GM18873 (cell line): ENCODE data around the gene GPC2.
"Not testable (repeated sequence)": the region's sequence is repeated elsewhere in the genome, so short reads cannot be mapped to it uniquely, and the experiment has no call there.

Experiments used
- ATAC-seq: cut with Tn5 transposase; IDR thresholded peaks from one replicate; pipeline ENCODE4 v1.9.1; 2021; ENCODE audit warnings: mild to moderate bottlenecking, moderate library complexity, moderate number of reproducible peaks; ENCODE audit not compliant: unreplicated experiment, low FRiP score

Gene GPC2, protein sequence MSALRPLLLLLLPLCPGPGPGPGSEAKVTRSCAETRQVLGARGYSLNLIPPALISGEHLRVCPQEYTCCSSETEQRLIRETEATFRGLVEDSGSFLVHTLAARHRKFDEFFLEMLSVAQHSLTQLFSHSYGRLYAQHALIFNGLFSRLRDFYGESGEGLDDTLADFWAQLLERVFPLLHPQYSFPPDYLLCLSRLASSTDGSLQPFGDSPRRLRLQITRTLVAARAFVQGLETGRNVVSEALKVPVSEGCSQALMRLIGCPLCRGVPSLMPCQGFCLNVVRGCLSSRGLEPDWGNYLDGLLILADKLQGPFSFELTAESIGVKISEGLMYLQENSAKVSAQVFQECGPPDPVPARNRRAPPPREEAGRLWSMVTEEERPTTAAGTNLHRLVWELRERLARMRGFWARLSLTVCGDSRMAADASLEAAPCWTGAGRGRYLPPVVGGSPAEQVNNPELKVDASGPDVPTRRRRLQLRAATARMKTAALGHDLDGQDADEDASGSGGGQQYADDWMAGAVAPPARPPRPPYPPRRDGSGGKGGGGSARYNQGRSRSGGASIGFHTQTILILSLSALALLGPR

DNA sequence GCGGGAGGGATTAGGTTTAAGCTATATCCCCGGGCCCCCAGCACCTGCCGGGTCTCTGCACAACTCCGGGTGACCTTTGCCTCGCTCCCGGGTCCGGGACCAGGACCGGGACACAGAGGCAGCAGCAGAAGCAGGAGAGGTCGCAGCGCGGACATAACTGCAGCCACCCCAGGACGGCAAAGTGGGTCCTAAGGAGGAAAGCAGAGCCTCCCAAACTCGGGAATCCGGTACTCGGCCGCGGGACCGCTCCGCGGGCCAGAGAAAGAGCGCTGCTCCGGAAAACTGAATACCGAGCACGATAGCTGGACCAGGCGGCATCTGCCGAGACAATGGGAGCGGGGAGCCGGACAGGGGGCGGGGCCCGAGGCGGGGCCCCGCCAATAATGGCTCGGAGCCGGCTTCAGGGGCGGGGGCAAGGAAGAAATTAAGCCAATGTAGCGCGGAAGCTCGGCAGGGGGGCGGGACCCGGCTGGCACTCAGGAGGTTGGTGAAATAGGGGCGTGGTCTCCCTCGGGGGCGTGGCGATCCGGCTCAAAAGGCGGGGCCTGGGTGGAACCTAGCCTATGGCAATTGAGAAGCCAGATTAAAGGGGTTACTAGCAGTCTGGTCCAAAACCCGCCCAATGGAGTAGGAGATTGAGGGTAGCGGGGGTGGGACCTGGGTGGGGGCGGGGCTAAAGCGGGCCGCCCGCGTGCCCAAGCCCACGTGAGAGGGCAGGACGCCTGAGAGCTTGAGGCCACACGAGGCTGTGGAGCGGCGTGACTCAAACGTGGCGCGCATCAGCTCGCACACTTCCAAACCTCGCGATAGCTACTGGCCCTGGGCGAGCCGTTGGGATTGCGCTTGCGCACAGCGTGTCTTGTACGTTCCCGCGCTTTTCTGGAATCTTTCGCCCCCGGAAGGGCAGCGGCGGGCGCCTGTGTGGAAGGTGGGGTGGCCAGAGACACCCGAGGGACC, at the start of gene GPC2, which contains the start of gene STAG3:
Gene GPC2, minus strand, starts transcription at position 337 of the 957 bp plus-strand sequence. Its CDS starts 182 bp downstream, at position 155.
Gene STAG3, plus strand, starts transcription at position 874 of the 957 bp plus-strand sequence. CDS start 2,639 bp downstream, outside the sequence.
- peak; percentile 77 for ATAC-seq

DNA sequence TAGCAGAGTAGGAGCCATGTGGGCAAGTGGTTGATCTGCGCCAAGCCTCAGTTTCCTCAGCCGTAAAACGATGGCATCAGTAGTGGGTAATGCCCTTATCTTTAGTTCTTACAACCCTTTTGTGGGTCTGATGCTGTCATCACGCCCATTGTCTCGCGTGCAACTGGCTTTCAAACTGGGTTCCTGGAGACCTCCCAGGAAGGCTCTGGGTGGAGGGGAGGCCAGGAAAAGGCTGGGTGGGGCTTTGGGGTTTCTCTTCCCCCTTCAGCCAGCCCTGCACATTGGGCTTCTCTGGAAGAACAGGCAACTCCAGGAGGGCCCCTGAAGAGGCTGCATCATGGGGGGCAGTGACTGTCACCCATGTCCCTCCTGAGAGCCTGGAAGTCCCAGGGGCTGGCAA, 47.7 kb upstream of the GPC2 start:
- ATAC-seq: not testable (repeated sequence)

GRCh38 chr7:100223376-100223927, 46.3 kb upstream of the GPC2 start:
- not testable (repeated sequence) for ATAC-seq

DNA sequence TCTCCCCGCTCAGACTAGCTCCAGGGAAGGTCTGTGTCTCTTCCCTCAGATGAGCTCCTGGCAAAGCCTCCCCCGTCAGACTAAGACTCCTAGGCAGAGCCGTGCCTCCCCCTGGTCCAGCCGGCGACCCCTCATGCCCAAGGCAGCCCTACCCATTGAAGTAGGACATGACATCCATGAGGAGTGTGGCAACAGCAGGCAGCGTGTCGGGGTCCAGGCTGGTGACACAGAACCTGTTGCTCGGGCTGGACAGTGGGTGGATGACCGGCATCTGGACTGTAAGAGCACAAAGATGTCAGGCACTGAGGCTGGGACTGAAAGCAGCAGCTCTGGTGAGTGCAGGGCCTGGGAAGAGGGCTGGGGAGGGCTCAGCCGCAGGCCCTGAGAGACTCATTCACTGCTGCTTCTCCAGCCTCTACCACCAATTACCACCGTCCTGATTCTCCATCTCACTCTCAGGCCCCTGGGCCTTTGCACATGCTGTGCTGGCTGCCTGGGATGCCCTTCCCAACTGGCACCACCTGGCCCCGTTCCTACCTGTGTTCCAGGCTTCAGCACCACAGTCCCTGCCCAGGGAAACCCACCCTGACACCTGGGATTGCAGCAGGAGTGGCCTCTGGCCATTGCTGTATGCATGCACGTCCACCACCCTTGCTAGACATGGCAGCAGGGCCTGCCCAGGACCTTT, 45.4 kb upstream of the GPC2 start:
- no peak for ATAC-seq

DNA sequence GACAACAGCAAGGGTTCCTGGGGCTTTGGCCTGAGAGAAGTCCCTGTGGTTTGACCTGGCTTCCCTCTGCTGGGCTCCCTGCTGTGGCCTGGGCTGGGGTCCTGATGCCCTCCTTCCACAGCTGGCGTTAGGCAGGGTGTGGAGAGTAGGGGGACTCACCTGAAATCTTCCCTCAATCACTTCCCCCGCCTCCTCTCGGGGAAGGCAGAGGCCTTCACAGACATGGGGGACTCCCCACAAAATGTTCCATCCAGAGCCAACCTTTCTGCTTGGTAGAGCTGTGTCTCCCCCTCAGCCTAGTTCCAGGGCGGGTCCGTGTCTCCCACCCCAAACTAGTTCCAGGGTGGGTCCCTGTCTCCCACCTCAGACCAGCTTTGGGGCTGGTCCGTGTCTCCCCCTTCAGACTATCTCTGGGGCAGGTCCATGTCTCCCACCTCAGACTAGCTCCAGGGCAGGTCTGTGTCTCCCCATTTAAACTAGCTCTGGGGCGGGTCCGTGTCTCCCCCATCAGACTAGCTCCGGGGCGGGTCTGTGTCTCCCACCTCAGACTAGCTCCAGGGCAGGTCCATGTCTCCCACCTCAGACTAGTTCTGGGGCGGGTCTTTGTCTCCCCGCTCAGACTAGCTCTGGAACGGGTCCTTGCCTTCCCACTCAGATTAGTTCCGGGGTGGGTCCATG, 44.7 kb upstream of the GPC2 start:
- no peak for ATAC-seq

- ATAC-seq: peak; percentile 44
Measured at GRCh38 chr7:100221231-100221718, 44.1 kb upstream of the GPC2 start.

- no peak for ATAC-seq
Measured at GRCh38 chr7:100220586-100221230, 43.5 kb upstream of the GPC2 start.

- not testable (repeated sequence) for ATAC-seq
Measured at GRCh38 chr7:100219801-100220585, 42.8 kb upstream of the GPC2 start, which contains the start of gene PVRIG. TSS of gene PVRIG (plus strand) at chr7:100219949. CDS start at chr7:100219971, 22 bp downstream.

DNA sequence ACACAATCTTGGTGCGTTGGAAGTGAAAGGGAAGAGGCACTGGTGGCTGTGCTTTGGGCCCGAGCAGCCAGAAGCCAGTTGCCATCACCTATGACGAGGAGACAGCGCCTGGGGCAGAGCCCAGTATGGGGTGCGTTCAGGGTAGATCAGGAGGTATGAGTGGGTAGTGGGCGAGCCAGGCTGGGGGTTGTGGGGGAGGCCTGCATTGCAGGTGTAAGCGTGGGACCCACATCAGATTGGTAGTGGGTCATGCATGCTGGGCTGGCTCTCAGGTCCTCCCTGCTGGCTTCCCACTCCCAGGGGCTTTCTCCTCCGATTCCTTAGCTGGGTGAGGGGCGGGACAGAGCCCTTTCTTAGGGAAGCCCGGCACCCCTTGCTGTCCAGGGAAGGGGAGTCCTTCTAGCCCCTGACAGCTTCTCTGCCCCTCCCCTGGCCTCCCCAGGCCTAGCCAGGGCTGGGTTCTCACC, 42.1 kb upstream of the GPC2 start:
- no peak for ATAC-seq

DNA sequence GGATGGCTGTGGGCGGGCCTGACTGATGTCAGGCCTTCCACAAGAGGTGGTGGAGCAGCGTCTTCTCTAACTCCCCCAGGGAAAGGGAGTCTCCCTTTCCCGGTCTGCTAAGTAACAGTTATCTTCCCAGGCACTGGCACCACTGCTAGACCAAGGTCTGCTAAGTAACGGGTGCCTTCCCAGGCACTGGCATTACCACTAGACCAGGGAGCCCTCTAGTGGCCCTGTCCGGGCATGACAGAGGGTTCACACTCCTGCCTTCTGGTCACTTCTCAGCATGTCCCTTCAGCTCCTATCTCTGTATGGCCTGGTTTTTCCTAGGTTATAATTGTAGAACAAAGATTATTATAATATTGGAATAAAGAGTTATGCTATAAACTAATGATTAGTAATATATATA, 40.8 kb upstream of the GPC2 start:
- peak; percentile 15 for ATAC-seq

GRCh38 chr7:100215895-100216294, 38.7 kb upstream of the GPC2 start:
- ATAC-seq: no peak

GRCh38 chr7:100214356-100214755, 37.2 kb upstream of the GPC2 start:
- ATAC-seq: not testable (repeated sequence)

GRCh38 chr7:100213672-100214071, 36.5 kb upstream of the GPC2 start:
- ATAC-seq: no peak

GRCh38 chr7:100212631-100213286, 35.6 kb upstream of the GPC2 start:
- ATAC-seq: no peak

- ATAC-seq: peak; percentile 41
Measured at GRCh38 chr7:100211342-100211780, 34.2 kb upstream of the GPC2 start.

- ATAC-seq: no peak
Measured at GRCh38 chr7:100210805-100211204, 33.6 kb upstream of the GPC2 start.

DNA sequence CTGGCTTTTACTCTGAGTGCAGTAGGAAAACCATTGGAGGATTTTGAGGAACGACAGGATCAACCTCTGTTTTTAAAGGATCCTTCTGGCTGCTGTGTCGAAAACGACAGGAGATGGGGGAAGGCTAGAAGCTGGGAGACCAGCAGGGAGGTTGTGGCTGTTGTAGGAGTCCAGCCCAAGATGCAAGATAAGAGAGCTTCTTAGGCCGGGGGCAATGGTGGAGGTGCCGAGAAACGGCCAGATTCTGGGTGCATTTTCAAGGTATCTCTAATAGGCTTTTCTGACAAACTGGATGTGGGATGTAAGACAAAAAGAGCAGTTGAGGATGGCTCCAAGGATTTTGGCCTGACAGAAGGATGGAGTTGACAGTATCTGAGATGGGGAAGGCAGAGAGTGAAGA, 32.3 kb upstream of the GPC2 start:
- no peak for ATAC-seq
